ENCODE measurements around the gene UCP3. TPM values are rescaled to one million over a fixed set of nuclear protein-coding genes. Genes with fewer than 3 reads are reported as not detected.

Gene UCP3
- total RNA-seq, 1 donor from 2014 or later, result 3.7 TPM

DNA sequence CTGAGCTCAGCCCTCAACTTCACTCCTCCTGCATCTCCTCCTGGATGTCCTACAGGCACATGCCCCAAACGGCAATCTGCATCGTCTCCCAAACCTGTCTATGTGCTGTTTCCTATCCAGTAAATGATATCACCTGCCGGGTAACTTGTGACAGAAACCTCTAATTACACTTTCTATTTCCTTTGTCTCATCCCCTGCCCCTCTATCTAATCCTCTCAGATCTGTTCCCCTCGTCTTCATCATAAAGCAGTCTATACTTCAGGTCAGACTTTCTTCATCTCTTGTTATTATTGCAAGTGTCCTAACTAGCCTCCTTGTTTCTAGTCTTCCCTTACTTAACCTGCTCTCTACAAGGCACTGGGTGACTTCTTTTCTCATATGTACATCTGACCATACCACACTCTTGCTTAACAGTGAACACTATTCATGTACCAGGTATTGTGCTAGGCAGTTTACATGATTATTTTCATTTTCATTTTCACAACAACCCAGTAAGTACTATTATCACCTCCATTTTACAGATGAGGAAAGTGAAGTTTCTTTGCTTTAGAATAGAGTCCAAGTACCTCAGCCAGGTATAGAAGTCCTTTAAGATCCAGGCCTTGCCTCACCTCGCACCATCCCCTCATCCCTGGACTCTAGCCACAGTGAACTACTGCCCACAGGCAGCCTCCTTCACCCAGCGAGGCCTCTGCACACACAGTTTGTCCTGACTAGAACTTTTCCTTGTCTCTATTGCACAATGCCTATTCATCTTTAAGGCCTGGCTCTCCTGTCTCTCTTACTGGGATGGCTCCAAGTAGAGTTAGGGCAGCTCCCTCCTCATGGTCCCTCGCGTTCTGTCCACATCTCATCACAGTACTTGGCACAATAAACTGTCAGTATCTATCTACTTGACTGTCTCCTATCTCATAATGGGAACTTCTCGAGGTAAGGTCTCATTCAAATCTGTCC lies 22.1 kb upstream of the UCP3 start:
- no peak for DNase-seq (ENCODE audit: extremely low spot score, unreplicated experiment)
- H3K36me3 Mint-ChIP-seq, result peaks cover 25% of the 10 kb centered on the region
- TF ChIP-seq, protein P1, sequence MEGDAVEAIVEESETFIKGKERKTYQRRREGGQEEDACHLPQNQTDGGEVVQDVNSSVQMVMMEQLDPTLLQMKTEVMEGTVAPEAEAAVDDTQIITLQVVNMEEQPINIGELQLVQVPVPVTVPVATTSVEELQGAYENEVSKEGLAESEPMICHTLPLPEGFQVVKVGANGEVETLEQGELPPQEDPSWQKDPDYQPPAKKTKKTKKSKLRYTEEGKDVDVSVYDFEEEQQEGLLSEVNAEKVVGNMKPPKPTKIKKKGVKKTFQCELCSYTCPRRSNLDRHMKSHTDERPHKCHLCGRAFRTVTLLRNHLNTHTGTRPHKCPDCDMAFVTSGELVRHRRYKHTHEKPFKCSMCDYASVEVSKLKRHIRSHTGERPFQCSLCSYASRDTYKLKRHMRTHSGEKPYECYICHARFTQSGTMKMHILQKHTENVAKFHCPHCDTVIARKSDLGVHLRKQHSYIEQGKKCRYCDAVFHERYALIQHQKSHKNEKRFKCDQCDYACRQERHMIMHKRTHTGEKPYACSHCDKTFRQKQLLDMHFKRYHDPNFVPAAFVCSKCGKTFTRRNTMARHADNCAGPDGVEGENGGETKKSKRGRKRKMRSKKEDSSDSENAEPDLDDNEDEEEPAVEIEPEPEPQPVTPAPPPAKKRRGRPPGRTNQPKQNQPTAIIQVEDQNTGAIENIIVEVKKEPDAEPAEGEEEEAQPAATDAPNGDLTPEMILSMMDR (conservative IDR thresholded peaks at IDR 0.05), result no peak
- H3K4me3 Mint-ChIP-seq, result no peak overlapping the region
- no peaks in the 10 kb centered on the region for H3K4me1 Mint-ChIP-seq (ENCODE audit: unreplicated experiment)
- H3K27me3 Mint-ChIP-seq, result no peaks in the 10 kb centered on the region
- no peak overlapping the region for H3K27ac Mint-ChIP-seq
- H3K9me3 Mint-ChIP-seq, result no peaks in the 10 kb centered on the region

DNA sequence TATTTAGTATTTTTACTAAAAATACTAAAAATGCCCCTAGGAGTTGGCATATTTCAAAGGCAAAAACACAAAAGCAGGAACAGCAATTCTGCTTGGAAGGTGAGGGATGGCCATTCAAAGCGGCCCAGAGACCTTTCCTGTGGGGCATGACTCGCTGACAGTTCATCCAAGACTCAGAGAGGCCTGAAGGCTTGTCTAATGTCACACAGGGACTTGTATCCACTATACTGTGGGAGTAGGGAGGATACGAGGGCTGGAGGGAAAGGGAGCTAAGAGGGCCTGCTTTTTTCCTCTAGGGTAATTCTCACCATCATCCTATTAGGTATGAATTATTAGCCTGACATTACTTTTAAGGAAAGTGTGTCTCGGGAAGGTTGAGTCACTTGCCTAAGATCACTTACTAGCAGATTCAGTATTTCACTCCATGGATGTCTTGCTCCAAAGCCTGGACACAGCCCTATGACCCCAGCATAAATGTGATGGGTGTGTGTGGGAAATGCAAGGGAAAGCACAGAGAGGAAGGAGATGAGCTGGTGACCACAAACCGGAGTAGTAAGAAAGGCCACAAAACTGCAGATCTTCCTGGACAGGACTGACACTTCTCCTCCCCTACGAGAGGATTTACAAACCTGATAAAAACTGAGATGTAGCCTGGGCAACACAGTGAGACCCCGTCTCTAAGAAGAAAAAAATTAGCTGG lies 16.7 kb upstream of the UCP3 start:
- H3K36me3 Mint-ChIP-seq, result peaks cover 21% of the 10 kb centered on the region
- no peaks in the 10 kb centered on the region for H3K4me1 Mint-ChIP-seq (ENCODE audit: unreplicated experiment)
- no peaks in the 10 kb centered on the region for H3K27me3 Mint-ChIP-seq
- no peak overlapping the region for H3K4me3 Mint-ChIP-seq
- no peak overlapping the region for H3K27ac Mint-ChIP-seq
- TF ChIP-seq, protein P1 (conservative IDR thresholded peaks at IDR 0.05), result no peak
- DNase-seq (ENCODE audit: extremely low spot score, unreplicated experiment), result no peak
- no peaks in the 10 kb centered on the region for H3K9me3 Mint-ChIP-seq

DNA sequence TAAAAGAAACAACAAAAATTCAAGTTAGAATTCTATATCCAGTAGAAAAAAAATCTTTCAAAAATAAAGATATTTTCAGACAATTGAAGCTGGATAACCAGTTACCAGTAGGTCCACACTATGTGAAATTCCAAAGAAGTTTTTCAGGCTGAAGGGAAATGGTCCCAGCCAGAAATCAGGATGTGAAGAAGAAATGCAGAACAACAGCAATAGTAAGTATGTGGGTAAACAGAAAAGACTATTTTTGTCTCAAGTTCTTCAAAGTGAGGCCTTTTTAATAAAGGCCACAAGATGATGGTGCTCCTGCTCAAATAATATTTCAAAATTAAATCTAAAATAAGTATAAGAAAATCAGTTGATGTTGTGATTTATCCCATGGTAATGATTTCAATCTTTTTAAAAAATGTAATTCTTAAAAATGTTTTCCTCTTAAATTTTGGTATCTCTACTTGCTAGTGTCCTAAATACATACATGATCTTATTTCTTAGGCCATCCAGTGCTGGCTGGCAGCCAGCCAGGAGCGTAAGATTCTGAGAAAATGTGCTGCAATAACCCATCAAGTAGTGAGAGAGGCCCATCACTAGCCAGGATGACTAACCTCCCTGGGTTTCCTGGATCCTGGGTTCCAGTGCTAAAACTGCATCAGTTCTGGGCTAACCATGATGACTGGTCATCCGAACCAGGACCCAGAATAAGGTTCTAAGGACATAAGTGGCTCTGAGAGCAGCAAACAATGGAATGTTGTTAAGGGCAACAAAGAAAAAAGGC lies 15.6 kb upstream of the UCP3 start:
- no peak for DNase-seq (ENCODE audit: extremely low spot score, unreplicated experiment)

DNA sequence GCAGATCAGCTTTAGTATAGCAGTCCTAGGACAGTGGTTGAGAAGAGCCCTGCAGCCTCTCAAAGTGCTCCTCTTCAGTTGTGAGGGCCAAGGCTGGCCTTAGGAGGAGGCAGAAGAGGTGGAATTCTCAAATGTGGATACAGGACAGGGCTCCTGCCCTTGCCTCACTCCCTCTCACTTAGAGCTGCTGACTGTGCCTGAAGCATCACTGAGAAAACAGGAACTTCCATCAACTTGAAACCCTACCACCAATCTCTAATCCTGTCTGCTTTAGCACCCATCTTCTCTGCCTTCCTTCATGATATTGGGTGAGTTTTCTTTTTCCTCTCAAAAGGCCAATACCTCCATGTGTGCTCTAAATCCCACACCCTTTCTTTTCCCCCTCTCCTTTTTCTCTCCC lies 14.4 kb upstream of the UCP3 start:
- no peaks in the 10 kb centered on the region for H3K4me1 Mint-ChIP-seq (ENCODE audit: unreplicated experiment)
- H3K27ac Mint-ChIP-seq, result no peak overlapping the region
- no peak for DNase-seq (ENCODE audit: extremely low spot score, unreplicated experiment)
- peaks cover 14% of the 10 kb centered on the region for H3K36me3 Mint-ChIP-seq
- H3K4me3 Mint-ChIP-seq, result no peak overlapping the region
- no peaks in the 10 kb centered on the region for H3K27me3 Mint-ChIP-seq
- H3K9me3 Mint-ChIP-seq, result no peaks in the 10 kb centered on the region
- TF ChIP-seq, protein P1 (conservative IDR thresholded peaks at IDR 0.05), result no peak

More for the DNA sequence above, 15.6 kb upstream of the UCP3 start:
- Mint-ChIP-seq H3K36me3 (peaks cover 20% of the 10 kb centered on the region), H3K4me1 (ENCODE audit: unreplicated experiment) (no peaks in the 10 kb centered on the region), H3K27me3 (no peaks in the 10 kb centered on the region), H3K9me3 (no peaks in the 10 kb centered on the region), H3K27ac (no peak overlapping the region), H3K4me3 (no peak overlapping the region)
- TF ChIP-seq, protein P1 (conservative IDR thresholded peaks at IDR 0.05), result no peak

DNA sequence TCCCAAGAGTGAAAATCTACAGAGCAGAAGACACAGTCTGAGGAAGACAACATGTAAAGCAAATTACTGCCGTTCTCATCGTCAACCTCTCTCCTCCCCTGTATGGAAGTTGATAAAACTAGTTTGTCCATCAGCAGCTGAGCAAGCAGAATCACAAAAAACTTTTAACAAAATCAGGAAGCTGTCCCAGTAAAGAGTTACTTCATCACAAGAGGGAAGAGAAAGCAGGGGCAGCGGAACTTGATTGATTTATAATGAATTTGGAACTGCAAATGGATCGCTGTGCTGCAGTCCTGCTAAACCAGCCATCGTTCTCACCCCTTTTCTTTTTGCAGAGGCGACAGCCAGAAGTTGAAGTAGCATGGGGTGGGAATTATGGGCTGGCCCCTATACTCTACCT lies 13.7 kb upstream of the UCP3 start:
- H3K27me3 Mint-ChIP-seq, result no peaks in the 10 kb centered on the region
- no peaks in the 10 kb centered on the region for H3K9me3 Mint-ChIP-seq
- H3K4me1 Mint-ChIP-seq (ENCODE audit: unreplicated experiment), result no peaks in the 10 kb centered on the region
- TF ChIP-seq, protein P1 (conservative IDR thresholded peaks at IDR 0.05), result no peak
- no peak overlapping the region for H3K4me3 Mint-ChIP-seq
- no peak for DNase-seq (ENCODE audit: extremely low spot score, unreplicated experiment)
- peaks cover 11% of the 10 kb centered on the region for H3K36me3 Mint-ChIP-seq
- H3K27ac Mint-ChIP-seq, result no peak overlapping the region
